Activated effector memory CD4-positive, alpha-beta T cell treated with anti-CD3 and anti-CD28 coated beads, Interleukin-2, amount 50 U/mL, for 16 hours (primary cell): Measurements from ENCODE around the gene LPAR6.

ENCODE experiments used
- DNase-seq: peaks from one replicate; pipeline ENCODE4 v3.0.0-alpha.2; 2020

The LPAR6 gene

DNA sequence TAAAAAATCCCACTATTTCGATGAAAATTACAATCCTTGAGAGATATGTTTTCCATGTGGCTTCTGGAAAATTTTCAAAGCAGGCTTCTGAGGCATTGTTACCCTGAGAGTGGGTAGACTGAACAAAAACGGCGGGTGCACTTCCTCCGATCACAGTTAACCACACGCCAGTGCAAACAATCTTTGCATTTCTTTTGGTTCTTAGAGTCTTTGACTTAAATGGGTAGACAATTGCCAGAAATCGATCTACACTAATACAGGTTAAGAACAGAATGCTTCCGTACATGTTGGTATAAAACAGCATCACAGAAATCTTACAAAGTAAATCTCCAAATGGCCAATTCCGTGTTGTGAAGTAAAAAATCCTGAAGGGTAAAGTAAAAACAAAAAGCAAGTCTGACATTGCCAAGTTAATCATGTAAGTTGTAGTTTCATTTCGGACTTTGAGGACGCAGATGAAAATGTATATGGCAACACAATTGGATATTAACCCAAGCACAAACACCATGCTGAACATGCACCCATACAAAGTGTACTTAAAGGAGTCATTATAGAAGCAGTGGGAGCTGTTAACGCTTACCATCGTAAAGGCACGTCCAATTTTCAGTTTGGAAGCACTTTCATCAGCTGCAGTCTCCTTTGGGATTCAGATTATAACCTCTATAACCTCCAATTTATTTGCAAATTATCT, 927 bp downstream of the LPAR6 start:
- DNase-seq: peak; percentile 71

DNA sequence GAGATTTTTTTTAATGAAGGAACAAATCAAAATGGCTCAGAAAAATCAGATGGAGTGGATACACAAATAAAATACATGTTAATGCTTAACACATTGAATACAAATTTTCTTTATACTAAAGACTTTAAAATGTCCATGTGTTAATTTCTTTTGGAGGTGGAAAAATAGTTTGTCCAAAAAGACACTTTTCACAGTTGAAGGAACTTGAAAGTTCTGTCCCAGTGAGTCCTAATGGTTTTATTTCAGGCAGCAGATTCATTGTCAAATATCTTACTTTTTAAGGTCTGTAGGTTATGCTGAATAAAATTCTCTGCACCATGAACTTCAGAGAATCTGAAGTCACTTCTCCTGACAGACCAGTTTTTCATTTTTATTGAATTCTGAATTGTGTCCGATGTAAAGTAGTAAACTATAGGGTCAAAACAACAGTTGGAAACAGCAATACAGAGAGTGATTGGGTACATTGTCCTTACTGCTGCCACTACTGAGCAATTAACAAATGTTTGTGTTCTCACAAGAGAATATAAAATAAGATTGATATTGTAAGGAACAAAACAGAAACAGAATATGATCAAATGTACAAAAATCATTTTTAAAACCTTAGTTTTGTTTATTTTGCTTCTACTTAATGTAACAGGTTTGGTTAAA, 1.6 kb downstream of the LPAR6 start:
- DNase-seq: no peak

DNA sequence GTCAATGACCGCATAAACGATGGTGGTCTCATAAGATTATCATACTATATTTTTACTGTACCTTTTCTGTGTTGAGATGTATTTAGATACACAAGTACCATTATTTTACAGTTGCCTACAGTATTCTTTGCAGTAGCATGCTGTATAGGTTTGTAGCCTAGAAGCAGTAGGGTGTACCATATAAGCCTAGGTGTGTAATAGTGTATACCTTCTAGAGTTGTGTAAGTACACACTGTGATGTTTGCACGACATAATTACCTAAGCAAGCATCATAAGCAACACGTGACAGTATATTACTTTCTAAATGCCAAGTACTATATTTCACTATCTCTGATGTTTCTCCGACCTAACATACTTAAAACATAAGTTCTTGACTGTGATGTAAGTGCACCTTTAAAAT, 2.7 kb downstream of the LPAR6 start:
- DNase-seq: no peak

DNA sequence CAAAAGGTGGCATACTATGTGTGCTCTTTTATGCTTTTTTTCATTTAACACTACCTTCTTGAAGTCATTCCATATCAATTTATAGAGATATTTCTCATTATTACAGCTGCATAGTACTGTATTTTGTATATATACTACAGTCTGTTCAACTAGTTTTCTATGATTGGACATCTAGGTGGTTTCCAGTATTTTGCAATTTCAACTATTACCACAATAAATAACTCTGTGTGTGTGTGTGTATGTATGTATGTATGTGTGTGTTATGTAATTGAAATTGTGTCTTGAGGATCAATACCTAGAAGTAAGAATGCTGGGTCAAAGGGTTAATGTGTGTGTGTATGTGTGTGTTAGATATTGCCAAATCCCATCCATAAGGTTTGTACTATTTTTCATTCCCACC, 7.0 kb downstream of the LPAR6 start:
- DNase-seq: no peak

DNA sequence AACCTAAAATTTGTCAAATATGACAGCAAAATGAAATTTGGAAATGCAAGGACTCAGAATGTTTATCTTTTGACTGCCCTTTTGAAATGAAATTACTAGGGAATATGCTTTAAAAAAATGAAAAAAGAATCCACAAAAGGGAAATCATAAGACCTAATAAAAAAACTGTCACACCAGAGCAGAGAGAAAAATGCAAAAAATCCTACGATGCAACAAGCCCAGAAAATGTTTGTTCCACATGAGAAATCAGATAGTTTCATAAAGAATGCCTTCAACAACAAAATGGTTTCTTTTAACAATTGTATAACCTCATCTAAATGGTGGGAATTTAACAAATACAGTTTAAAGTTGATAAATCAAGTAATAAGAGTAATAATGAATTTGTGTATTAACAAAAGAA, 8.0 kb downstream of the LPAR6 start:
- DNase-seq: no peak

DNA sequence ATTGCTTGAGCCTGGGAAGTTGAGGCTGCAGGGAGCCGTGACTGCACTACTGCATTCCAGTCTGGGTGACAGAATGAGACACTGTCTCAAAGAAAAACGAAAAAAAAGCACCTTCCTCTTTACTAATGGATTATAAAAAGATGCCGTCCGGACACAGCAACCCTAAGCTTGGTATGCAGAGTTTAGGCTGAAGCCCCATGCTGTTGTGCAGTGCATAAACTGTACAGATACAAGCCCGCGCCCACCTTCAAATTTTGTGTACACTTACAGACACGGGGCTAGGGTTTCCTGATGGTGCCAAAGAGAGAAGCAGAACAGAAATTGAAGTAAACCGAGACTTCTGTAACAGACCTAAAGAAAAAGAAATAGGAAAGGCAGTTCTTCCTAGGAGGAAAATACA, 9.0 kb downstream of the LPAR6 start:
- DNase-seq: peak; percentile 60

DNA sequence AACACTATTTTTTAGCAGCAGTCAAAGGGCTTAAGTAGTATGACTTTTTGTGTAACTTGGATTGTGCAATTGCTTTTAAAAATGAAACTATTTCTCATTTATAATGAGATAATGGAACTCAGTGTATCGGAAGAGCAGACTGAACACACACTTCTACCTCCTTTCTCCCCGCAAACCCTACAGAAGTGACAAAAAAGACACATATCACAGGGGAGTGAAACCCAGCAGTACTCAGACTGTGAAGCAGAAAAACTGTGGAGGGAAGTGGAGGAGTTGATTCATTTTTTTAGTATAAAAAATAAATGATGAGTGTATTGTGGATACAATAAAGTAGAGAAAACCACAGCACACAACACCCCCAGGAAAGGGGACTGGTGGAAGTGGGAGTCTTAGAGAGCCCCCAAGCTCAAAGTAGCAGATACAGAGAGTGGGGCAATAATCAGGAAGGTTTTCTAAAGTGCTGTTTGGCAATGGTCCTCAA, 9.7 kb downstream of the LPAR6 start:
- DNase-seq: peak; percentile 65

DNA sequence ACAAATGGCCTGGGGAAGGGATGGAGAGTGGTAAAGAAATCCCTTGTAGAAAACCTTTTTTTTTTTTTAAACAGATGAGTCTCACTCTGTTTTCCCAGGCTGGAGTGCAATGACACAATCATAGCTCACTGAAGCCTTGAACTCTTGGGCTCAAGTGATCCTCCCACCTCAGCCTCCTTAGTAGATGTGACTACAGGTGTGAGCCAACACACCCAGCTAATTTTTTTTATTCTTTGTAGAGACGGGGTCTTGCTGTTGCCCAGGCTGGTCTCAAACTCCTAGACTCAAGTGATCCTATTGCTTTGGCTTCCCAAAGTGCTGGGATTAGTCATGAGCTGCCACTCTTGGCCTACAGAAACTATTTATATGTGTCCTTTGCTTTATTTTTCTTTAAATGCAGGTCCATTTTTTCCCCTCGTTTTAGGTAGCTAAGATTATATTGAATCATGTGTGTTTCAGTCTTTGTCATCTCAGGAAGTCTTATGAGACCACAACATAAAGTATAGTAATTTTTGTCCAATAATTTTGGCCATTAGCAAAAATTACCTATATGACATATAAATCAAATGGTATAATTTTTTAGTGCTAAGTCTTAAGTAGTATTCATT, 10.5 kb downstream of the LPAR6 start:
- DNase-seq: peak; percentile 59

DNA sequence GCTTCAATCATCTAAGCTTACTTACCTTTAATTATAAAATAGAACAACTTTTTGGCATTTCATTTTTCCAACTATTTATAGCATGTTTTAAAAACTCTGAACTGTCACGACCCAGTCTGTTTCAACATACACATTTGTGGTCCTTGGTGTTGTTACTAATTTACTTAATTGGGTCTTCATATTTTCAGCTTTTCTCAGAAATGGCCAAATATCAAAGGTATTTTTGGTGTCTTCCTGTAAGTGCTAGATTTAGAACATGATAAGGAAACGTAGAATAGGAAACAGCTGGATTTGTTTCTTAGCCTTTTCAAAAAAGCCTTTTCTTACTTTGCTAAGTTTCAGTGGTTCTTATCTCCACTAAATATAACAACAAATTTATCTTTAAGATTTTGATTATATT, 11.4 kb downstream of the LPAR6 start:
- DNase-seq: no peak

DNA sequence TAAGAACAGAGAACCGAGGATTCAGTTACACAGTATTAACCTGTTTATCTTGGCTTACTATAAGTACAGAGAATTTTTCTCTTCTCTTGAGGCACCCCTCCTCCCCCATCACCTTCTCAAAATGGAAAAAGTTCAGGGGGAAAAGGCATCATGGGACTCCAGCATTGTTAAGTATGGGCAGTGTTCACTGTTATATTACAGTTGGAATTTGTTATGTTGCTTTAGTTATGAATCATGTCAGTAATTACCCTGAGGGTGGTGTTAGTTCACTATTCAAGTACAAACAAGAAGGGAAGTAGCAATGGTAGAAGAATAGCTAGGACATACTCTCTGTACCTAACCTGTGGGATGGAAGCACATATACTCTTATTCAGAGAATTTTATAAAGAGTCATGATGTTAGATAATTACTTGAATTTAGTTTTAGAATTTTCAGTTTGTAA, 12.0 kb downstream of the LPAR6 start:
- no peak for DNase-seq

DNA sequence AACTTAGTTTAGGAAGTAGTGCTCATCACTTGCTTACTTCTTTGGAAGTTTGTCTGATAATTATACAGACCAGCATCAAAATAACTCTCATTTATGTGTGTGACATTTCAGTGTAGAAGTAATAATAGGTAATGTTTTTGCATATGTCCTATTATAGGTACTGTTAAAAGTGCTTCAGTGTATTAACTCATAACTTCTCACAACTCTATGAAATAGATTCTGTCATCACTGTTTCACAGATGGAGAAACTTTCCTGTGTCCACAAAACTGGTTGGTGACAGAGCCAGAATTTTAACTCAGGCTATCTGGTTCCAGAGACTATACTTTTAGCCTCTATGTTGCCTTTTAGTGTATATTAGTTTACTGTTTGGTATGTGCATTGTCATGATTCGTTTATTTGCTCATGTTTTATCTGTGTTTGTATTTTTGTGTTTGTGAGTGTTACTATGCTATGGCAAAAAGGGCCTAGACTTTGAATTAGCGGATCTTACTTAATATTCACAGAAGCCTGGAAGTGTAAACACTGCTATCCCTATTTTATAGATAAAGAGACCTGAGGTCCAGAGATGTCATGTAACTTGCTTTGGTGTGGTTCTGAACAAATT, 12.7 kb downstream of the LPAR6 start:
- no peak for DNase-seq

DNA sequence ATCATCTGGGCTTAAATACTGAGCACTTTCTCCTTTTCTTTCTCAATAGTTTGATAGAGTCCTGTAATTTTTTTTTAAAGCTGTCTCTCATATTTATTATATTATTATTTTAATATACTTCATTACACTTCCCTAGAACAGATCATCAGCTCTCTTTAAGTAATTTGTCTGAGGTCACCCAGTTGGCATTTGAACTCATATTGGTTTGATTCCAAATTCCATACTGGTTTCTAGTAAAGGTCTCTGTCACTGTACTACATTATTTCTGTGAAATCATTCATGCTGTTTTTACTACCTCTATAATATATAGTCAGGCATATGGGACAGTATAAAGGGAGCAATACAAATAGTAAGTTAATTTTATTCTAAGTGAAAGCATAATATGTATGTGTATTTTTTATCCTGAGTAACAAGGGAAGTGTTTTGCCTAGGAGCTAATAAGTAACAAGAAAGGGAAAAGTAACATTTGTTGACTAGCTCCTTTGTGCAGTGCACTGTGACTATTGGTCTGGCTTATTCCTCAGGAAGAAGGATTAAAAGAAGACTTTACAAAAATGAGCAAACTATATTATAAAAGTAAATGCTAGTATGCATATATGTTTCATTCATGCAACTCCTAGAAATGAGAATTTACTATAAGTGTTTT, 14.3 kb downstream of the LPAR6 start:
- DNase-seq: no peak

DNA sequence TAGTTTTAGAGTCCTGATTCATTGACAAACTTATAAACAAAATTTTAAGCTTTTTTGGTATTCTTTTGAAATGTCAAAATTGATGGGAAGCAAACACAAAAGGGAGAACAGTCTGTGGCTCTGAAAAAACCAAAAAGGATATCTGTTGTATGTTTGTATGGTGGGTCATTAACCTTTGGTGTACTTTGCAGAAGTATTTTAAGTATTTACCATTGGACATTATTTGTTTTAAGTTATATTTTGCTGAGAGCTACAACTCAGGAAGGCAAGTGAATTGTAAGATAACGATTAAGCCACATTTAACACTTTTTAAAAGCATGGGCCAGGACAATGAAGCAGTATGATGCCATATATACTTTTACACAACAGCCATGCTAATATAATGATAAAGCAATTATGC, 15.2 kb downstream of the LPAR6 start:
- DNase-seq: no peak

DNA sequence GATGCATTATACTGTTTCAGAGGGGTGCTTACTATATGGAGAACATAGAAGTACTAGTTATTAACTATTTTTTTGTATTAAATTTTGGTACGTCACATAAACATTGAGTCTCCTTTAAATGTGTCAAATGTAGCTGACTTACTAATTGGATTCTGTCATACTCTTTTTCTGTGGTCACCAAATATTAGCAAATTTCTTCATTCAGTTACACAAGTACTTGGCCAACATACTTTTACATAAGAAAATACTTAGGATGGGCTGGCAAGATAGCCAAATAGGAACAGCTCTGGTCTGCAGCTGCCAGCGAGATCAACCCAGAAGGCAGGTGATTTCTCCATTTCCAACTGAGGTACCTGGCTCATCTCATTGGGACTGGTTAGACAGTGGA, 19.2 kb downstream of the LPAR6 start:
- no peak for DNase-seq

DNA sequence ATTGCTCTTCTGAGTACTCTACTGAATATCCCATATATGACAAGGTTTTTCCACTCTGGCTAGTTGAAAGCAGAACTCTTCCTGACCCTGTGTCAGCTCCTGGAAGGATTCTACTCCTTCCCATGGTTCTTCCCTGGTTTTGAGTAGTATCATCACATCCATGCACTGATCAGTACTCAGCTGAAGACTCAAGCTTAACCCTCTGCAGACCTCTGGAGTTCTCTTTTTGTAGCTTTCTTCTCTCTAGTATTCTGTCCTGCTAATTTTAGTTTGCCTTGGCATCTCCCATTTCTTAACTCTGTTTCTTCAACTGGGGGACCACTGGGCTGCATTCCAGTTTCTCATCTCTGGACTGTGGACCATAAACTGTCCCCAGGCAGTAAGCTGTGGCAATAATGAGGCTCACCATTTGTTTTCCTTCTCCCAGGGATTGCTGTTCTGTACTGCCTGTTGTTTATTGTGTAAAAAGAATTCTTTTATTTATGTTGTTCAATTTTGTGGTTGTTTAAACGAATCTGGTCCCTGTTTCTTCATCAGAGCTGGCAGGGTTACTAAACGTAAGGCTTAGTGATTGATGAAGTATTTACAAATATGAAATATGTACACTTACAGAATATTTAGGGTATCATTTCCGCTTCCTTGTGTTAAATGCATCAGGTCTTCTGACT, 19.7 kb downstream of the LPAR6 start:
- no peak for DNase-seq

DNA sequence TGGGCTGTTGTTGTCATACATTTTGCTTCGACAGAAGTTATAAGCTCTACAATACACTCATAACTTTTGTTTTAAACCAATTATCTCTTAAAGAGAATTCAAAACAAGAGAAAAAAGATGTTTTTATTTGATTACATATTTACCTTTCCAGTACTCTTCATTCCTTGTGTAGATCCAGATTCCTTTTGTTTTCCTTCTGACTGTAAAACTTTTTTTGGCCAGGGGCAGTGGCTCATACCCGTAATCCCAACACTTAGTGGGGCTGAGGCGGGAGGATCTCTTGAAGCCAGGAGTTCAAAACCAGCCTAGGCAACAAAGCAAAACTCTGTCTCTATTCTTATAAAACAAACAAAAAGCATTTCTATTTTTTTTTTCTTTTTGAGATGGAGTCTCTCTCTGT, 21.7 kb downstream of the LPAR6 start:
- no peak for DNase-seq

DNA sequence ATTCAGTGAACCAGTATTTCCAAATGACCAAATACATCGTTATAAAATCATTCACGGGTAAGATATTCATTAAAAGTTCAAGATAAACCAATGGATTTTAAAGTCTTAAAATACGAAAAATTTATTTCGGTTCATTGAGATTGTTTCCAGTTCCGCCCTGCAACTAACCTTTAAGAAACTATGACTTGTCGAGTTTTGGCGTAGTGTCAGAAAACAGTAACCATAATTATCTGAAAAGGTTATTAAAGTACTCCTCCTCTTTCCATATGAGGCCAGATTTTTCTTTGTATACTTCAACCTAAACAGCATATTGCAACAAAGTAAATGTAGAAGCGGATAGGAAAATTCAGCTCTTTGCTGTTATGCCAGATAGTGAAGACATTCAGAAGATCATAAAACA, 26.1 kb downstream of the LPAR6 start:
- no peak for DNase-seq

DNA sequence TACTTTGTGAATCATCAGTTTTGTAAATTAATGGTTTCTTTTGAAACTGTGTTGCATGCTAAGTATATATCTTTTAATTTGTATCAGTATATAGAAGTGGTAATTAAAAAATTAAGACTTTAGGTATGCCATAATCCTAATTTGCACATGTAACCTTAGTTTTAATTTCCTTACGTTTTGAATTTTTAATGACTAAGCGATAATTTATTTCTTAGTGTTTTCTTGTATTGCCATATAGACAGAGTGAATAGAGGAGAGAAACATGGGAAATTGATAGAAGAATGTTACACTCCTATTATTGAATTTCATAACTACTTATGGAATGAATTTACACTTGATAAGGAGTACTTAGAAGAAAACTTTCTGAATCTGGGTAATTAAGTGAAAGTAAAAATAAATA, 29.5 kb downstream of the LPAR6 start:
- DNase-seq: no peak

DNA sequence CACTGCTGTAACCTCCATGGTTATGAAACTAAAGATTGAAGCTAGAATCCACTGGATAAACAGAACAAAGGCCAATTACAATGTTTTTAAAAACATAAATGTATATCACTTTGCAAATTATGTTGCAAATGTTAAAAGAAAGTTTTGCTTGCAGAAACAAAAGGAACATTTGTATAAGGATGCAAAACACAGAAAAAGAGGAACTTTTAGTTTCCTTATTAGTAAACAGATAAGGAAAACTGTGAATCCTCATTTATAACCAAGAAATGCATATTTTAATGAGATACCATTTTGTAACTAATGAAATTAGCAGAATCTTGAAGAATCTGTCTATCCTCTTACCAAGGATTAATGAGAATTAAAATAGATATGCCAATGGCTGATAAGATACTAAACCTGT, 32.3 kb downstream of the LPAR6 start:
- no peak for DNase-seq

DNA sequence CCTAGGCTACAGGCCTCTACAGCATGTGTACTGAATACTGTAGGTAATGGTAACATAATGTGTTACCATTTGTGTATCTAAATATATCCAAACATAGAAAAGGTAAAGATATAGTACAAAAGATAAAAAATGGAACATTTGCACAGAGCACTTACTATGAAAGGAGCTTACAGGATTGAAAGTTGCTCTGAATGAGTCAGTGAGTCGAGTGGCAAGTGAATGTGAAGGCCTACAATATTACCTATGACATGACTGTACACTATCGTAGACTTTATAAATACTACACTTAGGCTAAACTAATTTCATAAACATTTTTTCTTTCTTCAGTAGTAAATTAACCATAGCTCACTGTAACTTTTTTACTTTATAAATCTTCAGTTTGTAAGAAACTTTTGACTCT, 35.1 kb downstream of the LPAR6 start:
- no peak for DNase-seq

DNA sequence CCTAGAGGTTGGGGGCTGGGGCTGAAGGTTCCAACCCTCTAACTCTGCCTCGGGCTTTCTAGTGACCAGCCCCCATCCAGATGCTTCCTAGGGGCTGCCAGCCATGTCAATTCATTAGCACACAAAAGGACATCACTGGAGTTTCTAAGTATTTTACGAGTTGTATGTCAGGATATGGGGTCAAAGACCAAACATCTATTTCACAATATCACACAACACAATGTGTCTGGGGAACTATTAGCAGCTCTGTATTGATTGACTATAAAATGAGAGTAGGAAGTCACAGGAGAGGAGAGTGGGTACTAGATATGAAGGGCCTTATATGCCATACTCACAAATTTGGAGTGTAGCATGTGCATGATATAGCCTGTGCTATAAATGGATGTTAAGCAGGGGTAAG, 42.1 kb downstream of the LPAR6 start:
- no peak for DNase-seq

DNA sequence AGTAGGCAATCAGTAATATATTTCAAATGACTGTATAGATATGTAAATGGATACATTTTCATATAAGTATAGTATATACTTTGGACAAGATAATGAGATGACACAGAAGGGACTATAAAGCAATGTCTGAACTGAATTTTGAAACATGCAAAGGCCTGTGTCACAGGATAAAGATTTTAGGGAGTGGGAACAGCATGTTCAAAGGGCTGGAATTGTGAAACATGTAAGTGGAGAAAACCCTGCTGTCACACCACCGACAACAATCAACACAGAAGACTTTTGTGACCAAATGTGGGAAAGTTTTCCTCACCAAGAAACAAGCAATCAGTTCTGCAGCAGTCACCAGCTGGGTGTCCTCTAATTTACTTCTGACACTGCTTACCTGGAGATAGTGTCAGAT, 42.9 kb downstream of the LPAR6 start:
- no peak for DNase-seq
